ENCODE measurements around the gene BACH2. TPM values are rescaled to one million over a fixed set of nuclear protein-coding genes. Genes with fewer than 3 reads are reported as not detected.
"Not testable (repeated sequence)": the region's sequence is repeated elsewhere in the genome, so short reads cannot be mapped to it uniquely, and the experiment has no call there.

Gene BACH2
- total RNA-seq, 1 experiment from 2014 or later, result not detected

DNA sequence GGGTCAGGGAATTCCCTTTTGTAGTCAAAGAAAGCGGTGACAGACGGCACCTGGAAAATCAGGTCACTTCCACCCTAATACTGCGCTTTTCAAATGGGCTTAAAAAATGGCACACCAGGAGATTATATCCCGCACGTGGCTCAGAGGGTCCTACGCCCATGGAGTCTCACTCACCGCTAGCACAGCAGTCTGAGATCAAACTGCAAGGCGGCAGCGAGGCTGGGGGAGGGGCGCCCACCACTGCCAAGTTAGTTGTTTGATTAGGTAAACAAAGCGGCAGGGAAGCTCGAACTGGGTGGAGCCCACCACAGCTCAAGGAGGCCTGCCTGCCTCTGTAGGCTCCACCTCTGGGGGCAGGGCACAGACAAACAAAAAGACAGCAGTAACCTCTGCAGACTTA, 242.4 kb downstream of the BACH2 start:
- not testable (repeated sequence) for H3K27me3 ChIP-seq, H3K4me3 ChIP-seq, DNase-seq, H3K9me3 ChIP-seq, H3K36me3 ChIP-seq

DNA sequence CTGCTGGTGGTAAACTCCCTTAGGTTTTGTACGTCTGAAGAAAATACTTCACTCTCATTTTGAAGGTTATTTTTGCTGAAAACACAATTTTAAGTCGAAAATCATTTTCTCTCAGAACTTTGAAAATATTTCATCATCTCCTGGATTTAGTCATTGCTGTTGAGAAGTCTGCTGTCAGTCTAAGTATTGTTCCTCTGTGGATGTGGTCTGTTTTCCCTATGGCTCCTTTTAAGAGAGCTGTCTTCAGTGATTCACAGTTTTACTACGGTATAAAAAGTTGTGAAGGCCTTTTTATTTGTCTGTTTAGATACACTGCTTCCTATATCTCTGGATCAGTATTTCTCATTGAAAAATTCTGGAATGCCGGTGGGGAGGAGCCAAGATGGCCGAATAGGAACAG, 243.0 kb downstream of the BACH2 start:
- no peak overlapping the region for H3K4me3 ChIP-seq
- DNase-seq, result no peak
- no peaks in the 10 kb centered on the region for H3K27me3 ChIP-seq

DNA sequence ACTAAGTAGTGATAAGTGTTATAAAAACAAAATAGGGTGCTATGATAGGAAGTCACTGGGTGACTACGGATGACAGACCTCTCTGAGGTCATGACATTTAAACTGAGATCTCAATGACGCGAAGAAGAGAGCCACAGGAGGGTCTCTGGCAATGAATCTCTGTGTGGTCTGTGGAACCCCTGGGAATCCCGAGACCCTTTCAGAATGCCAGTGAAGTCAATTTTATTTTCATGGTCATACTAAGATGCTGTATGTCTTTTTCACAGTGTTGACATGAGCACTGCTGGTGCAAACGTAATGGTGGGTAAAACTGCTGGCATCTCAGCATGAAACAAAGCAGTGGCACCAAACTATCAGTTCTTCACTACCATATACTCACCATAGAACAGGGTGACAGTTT, 247.3 kb downstream of the BACH2 start:
- Histone ChIP-seq H3K4me3 (no peak overlapping the region), H3K36me3 (no peaks in the 10 kb centered on the region), H3K9me3 (no peaks in the 10 kb centered on the region), H3K27me3 (no peaks in the 10 kb centered on the region)
- no peak for DNase-seq

More for the DNA sequence above, 243.0 kb downstream of the BACH2 start:
- H3K9me3 ChIP-seq, result no peaks in the 10 kb centered on the region
- no peaks in the 10 kb centered on the region for H3K36me3 ChIP-seq

DNA sequence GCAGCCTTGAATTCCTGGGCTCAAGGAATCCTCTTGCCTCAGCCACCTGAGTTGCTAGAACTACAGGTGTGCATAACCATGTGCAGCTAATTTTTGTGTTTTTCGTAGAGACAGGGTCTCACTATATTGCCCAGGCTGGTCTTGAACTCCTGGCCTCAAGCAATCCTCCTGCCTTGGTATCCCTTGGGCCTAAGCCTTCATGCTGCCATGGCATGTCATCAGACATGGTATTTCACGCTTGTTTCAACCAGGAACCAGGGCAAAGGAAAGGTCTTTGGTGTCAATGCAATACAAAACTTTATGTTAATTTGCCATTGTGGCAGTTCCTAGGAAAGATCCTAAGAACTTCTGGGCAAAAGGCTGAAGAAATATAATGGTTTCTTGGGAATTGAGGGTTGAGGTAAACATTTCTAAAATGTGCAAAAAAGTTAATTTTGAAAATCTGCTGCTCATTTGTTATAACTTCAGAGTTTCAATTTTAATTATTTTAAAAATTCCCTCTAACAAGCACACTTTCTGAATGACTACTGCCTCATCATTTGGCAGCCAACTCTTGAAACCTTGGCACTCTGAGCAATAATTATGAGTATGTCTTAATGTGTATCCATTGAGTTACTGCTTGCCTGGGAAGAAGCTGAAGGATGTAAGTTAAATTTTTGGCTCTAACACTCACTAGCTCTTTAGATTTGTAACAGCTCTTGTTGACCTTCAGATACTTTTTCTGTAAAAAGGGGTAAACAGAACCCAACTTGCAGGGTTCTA, 248.3 kb downstream of the BACH2 start:
- no peak overlapping the region for H3K4me3 ChIP-seq
- DNase-seq, result no peak
- no peaks in the 10 kb centered on the region for H3K27me3 ChIP-seq
- H3K36me3 ChIP-seq, result no peaks in the 10 kb centered on the region
- no peaks in the 10 kb centered on the region for H3K9me3 ChIP-seq

DNA sequence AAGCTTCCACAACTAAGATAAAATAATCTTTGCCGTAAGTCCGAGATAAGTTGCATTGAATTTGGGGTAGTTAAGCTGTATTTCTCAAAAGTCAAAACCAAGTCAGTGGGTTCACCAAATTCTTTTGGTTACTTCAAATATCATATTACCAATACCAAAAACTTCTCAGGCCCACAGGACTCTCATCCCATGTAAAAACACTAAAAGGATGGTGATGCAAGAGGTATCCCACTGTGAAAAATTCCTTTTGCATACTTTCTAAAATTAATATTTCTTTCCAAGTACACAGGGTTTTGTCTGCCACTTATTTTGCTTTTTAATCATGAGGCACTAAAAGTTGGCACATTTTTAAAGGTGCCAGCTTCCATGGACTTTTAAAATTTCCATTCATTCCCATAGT, 251.1 kb downstream of the BACH2 start:
- DNase-seq, result no peak
- Histone ChIP-seq H3K27me3 (no peaks in the 10 kb centered on the region), H3K9me3 (no peaks in the 10 kb centered on the region), H3K4me3 (no peak overlapping the region), H3K36me3 (no peaks in the 10 kb centered on the region)

GRCh38 chr6:90044833-90045381, 251.7 kb downstream of the BACH2 start:
- Histone ChIP-seq H3K27me3 (no peaks in the 10 kb centered on the region), H3K9me3 (no peaks in the 10 kb centered on the region), H3K36me3 (no peaks in the 10 kb centered on the region), H3K4me3 (no peak overlapping the region)
- DNase-seq, result no peak

- DNase-seq, result no peak
- H3K4me3 ChIP-seq, result no peak overlapping the region
- H3K36me3 ChIP-seq, result no peaks in the 10 kb centered on the region
- H3K27me3 ChIP-seq, result no peaks in the 10 kb centered on the region
- no peaks in the 10 kb centered on the region for H3K9me3 ChIP-seq
Observed at GRCh38 chr6:90044182-90044832, 252.3 kb downstream of the BACH2 start.

GRCh38 chr6:90040931-90041330, 255.7 kb downstream of the BACH2 start:
- no peak overlapping the region for H3K4me3 ChIP-seq
- no peak for DNase-seq
- no peaks in the 10 kb centered on the region for H3K9me3 ChIP-seq
- no peaks in the 10 kb centered on the region for H3K27me3 ChIP-seq
- no peaks in the 10 kb centered on the region for H3K36me3 ChIP-seq

GRCh38 chr6:90039911-90040310, 256.7 kb downstream of the BACH2 start:
- DNase-seq, result no peak
- Histone ChIP-seq H3K27me3 (no peaks in the 10 kb centered on the region), H3K4me3 (no peak overlapping the region), H3K9me3 (no peaks in the 10 kb centered on the region), H3K36me3 (no peaks in the 10 kb centered on the region)

- no peak for DNase-seq
- Histone ChIP-seq H3K9me3 (no peaks in the 10 kb centered on the region), H3K4me3 (no peak overlapping the region), H3K36me3 (no peaks in the 10 kb centered on the region), H3K27me3 (no peaks in the 10 kb centered on the region)
Observed at GRCh38 chr6:90038961-90039653, 257.5 kb downstream of the BACH2 start.

DNA sequence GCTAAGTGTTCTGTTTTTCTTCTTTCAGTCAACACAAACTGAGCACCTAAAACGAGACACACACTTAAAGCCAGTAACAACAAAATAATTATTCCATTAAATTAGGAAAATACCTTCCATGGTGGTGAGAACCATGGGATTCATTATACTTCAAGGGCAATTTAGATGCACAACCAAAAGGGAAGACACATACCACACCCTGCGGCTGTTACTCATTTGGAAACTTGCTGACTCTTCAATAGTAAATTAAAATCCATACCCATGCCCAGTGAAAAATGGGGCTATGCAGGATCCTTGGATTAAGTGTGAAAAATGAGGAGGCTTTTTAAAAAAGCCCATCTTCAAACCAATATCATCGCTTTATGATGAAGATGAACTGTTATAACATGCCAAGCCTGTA, 259.7 kb downstream of the BACH2 start:
- Histone ChIP-seq H3K27me3 (no peaks in the 10 kb centered on the region), H3K9me3 (no peaks in the 10 kb centered on the region)

GRCh38 chr6:90035047-90035723, 261.5 kb downstream of the BACH2 start:
- H3K36me3 ChIP-seq, result no peaks in the 10 kb centered on the region
- no peak for DNase-seq
- no peaks in the 10 kb centered on the region for H3K27me3 ChIP-seq
- no peaks in the 10 kb centered on the region for H3K9me3 ChIP-seq
- H3K4me3 ChIP-seq, result no peak overlapping the region

More for the DNA sequence above, 259.7 kb downstream of the BACH2 start:
- Histone ChIP-seq H3K4me3 (no peak overlapping the region), H3K36me3 (no peaks in the 10 kb centered on the region)
- no peak for DNase-seq

DNA sequence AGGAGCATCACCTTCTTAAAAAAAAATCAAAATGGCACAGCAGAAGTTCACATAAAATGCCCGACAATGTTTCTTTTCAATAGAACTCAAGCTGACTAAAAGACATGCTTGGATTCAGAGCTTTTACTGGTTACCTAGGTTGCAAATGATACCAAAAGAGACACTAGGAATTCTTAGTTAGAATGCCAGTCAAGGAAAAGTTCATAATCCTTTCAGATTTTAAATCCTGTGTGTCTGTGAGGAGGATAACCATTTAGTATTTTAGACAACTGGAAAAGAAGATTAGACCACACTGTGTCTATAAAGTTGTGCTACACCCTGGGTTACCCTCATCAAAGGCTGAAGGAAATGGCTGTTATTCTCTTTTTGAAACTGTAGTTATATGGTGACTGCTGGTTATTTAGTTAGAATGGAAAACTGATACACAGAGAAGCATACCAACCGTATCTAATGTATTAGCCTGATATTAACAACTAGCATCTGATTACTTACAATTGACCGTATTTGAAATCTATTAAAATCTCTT, 262.8 kb downstream of the BACH2 start:
- Histone ChIP-seq H3K27me3 (no peaks in the 10 kb centered on the region), H3K36me3 (no peaks in the 10 kb centered on the region), H3K4me3 (no peak overlapping the region), H3K9me3 (no peaks in the 10 kb centered on the region)
- DNase-seq, result no peak

DNA sequence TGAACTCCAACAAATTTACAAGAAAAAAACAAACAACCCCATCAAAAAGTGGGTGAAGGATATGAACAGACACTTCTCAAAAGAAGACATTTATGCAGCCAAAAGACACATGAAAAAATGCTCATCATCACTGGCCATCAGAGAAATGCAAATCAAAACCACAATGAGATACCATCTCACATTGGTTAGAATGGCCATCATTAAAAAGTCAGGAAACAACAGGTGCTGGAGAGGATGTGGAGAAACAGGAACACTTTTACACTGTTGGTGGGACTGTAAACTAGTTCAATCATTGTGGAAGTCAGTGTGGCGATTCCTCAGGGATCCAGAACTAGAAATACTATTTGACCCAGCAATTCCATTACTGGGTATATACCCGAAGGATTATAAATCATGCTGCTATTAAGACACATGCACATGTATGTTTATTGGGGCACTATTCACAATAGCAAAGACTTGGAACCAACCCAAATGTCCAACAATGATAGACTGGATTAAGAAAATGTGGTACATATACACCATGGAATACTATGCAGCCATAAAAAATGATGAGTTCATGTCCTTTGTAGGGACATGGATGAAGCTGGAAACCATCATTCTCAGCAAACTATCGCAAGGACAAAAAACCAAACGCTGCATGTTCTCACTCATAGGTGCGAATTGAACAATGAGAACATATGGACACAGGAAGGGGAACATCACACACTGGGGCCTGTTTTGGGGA, 264.0 kb downstream of the BACH2 start:
- H3K9me3 ChIP-seq, H3K36me3 ChIP-seq, DNase-seq, H3K4me3 ChIP-seq, H3K27me3 ChIP-seq: not testable (repeated sequence)

DNA sequence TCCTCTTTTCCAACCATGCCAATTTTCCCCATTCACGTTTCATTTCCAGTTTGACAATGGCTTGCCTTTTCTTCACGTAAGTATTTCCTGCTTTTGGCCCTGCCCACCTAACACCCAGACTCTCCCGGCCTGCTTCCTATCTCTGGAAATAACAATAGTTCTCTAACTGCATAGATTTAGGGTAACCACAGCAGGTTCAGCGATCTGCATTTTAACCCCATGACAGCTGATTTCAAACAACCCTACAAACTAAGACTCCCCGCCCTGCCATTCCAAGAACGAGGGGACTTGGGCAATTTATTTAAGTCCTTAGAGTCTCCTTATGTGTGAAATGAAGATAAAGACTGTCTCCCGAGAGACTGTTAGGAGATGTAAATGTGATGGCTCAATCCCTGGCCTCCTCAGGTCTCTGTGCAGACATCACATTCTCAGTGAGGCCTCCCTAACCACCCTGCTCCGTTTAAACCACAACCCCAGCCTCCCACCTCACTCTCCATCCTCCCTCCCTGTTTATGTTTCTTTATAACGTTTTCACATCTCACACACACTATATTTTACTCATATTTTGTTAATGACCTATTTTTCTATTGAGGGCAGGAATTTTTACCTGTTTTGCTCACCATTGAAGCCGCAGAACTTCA, 267.5 kb downstream of the BACH2 start:
- no peak overlapping the region for H3K4me3 ChIP-seq
- no peaks in the 10 kb centered on the region for H3K36me3 ChIP-seq
- no peaks in the 10 kb centered on the region for H3K27me3 ChIP-seq
- no peaks in the 10 kb centered on the region for H3K9me3 ChIP-seq
- no peak for DNase-seq

Data from MG63 (cell line).